GM12872 (cell line): Measurements from ENCODE around the gene TBCEL.

Experiments
- TF ChIP-seq, protein P1 (sequence below): IDR thresholded peaks from 3 replicates; pipeline ENCODE4 v1.5.1; 2011; ENCODE audit warnings: low read depth, mild to moderate bottlenecking, low read length, moderate library complexity; ENCODE audit not compliant: insufficient read depth

The TBCEL gene

DNA sequence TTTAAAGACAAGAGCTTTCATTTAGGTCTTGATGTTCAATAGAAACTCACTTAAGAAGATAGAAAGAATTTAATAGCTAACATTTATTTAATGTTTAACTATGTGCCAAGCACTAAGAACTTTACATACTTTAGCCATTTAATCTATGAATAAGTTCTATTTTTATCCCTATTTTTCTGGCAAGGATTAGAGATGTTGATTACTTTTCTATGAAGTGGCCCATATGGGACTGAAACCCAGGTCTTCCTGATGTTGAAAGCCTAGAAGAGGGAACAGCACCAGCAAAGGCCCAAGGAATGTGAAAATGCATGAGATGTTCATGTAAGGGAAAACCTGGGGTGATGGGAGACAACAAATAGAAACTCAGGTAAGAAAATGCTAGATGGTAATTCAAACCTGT, 15.4 kb upstream of the TBCEL start:
- TF ChIP-seq, protein P1, sequence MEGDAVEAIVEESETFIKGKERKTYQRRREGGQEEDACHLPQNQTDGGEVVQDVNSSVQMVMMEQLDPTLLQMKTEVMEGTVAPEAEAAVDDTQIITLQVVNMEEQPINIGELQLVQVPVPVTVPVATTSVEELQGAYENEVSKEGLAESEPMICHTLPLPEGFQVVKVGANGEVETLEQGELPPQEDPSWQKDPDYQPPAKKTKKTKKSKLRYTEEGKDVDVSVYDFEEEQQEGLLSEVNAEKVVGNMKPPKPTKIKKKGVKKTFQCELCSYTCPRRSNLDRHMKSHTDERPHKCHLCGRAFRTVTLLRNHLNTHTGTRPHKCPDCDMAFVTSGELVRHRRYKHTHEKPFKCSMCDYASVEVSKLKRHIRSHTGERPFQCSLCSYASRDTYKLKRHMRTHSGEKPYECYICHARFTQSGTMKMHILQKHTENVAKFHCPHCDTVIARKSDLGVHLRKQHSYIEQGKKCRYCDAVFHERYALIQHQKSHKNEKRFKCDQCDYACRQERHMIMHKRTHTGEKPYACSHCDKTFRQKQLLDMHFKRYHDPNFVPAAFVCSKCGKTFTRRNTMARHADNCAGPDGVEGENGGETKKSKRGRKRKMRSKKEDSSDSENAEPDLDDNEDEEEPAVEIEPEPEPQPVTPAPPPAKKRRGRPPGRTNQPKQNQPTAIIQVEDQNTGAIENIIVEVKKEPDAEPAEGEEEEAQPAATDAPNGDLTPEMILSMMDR = no peak

DNA sequence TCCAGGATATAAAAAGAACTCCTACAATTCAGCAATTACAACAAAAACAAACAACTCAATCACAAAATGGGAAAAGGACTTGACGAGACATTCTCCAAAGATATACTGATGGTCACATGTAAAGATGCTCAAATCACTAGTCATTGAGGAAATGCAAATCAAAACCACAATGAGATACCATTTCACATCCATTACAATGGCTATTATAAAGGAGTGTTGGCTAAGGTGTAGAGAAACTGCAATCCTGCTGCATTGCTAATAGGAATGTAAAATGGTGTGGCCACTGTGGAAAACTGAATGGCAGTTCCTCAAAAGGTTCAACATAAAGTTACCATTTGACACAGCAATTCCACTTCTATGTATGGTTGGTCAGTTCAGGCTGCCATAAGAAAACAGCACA, 11.8 kb upstream of the TBCEL start:
- TF ChIP-seq, protein P1 = no peak

DNA sequence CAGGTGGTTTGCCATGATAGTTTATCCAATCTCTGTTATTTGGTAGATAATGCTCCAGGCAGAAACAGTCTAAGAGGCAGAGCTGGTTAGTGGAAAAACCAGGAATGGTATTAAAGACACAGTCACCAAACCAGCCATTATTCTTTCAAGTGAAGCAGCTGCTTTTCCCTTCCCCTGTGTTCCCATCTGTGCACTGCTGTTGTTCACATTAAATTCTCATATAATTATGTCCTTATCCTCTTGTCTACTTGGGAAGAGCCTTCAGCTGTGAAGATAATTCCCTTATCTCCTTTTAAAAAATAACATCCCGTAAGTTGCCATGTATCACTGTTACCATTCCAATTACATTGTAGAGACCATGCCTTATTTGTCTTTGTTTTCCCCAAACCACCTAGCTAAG, 5.2 kb upstream of the TBCEL start:
- TF ChIP-seq, protein P1 = no peak

DNA sequence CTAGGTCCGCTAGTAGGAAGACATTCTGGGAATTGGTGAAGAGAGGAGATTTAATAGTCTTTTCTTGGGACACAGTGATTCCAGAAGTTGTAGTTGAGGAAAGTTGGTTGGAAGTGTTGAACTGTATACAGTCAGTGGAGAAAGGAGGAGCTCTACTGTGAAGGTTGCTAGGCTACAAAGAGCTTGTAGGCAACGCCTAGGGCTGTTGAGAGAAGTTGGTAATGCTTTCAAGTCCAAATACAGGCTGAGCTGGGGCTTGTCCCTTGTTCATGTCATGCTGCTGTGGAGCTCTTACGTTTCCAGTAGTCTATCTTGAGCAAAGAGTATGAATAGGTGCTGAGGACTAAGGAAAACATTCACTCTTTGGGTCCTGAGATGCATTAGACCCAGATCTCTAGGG, 1.1 kb downstream of the TBCEL start:
- TF ChIP-seq, protein P1 = no peak

DNA sequence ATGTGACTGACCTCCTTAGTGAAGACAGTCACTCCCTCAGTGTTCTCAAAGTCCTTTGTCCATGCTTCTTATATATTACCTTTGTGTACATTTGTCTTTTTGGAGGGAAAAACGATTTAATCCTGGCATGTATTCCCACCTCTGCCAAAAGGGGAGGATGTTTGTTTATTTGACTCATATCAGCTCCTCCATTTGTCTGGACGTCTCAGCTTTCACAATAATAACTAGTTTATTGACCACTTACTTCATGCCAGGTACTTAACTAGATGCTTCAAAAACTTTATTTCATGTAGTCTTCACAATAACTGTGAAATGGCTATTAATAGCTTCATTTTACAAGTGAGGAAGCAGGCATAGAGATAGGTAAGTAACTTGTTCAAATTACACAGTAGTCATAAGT, 5.3 kb downstream of the TBCEL start:
- TF ChIP-seq, protein P1 = no peak

DNA sequence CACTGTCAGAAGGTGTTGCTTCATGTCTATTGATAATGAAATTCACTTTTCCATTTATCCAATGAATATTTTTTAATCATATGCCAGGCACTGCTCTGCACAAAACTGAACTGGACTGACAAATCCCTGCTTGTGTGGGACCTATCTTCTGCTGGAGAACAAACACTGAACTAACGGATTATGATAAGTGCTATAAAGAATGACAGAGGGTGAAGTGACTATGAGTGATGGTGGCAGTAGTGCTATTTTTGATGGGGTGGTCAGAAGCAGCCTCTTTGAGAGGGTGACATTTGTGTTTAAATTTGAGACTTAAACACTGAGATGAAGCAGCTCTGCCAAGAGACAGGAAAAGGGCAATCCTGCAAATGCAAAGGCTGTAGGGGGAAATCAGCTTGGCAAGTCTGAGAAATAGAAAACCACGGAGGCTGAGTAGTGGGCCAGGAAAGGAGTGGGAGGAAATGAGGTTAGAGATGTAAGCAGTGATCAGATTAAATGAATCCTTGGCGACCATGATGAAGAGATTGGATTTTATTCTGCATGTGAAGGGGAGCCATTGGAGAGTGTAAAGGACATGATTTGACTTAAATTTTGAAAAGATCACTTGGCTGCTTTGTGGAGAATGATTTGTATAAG, 6.0 kb downstream of the TBCEL start:
- TF ChIP-seq, protein P1 = no peak

DNA sequence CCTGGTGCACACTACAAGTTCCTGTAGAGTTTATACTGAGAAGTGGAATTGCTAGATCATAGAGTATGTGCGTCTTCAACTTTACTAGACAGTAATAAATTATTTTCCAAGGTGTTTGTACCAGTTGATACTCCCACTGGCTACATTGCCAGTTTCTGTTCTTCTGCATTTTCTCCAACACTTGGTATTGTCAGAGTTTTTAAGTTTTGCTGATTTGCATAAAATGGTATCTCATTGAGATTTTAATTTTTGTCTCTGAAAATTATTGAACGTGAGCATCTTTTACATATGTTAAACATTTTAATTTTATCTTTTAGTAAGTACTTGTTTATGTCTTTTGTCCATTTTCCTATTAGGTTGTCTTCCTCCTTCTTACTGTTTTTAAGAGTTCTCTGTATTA, 7.3 kb downstream of the TBCEL start:
- TF ChIP-seq, protein P1 = no peak

DNA sequence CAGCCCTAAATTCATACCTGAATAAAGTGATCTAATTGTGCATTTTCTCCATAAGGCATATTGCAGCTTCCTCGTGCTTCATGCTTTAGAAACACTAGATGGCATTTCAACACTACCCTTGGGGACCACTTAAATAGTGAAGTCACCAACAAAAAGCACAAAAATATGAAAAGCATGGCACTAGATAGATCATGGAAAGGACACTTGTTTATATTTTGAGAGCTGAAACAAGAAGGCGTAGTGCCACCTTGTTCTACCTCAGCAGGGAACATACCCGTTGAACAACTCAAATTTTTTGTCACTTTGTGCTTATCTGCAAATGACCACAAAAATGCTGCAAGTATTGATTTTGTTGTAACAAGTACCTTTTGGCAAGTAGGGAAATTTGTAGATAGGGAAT, 8.6 kb downstream of the TBCEL start:
- TF ChIP-seq, protein P1 = no peak
